GM21381 (cell line): ENCODE measurements around the gene SYNGR4.

Experiments
- ATAC-seq: cut with Tn5 transposase; IDR thresholded peaks from one replicate; pipeline ENCODE4 v1.9.1; 2021; ENCODE audit warnings: mild to moderate bottlenecking, moderate library complexity; ENCODE audit not compliant: unreplicated experiment

Gene SYNGR4

DNA sequence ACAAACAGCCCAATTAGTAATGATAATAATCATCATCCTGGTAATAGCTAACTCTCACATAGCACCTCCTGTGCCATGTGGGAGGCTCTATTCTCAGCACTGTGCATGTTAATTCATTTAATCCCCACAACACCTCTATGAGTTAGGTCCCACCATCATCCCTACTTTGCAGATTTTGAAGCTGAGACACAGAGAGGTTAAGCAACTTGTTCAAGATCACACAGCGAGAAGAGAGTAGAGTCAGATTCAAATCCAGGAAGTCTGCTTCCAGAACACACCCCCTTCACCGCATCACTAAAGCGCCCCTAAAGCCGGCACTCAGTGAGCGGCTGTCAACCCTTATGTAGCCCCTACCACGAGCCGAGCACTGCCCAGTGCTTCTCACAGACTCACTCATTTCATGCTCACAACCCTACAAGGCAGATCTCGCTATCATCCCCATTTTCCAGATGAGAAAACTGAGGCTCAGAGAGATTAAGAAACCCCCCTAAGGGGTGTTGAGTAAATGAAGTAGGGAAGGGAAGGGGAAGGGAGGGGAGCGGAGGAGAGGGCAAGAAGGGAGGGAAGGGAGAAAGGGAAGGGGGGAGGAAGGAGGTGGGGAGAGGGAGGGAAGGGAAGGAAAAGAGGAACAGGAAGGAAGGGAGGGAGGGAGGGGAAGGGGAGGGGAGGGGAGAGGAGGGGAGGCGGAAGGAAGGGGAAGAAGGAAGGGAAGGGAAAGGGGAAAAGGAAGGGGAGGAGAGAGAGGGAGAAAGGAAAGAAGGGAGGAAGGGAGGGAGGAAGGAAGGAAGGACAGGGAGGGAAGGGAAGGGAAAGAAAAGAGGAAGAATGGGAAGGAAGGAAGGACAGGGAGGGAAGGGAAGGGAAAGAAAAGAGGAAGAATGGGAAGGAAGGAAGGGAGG is 22.4 kb upstream of the SYNGR4 start:
- no peak for ATAC-seq

DNA sequence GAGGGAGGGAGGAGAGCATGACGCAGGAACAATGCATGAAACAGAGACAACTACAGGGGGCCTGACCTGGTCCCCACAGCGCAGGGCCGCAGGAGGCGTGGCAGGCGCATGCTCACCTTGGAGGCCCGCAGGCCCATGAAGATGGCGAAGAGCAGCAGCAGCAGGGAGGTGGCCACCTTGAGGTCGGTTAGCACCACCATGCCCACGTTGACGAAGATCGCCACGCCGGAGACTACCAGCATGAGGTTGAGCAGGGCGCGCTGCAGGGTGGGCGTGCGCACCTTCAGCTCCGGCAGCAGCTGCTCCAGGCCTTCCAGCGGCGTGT is 21.8 kb upstream of the SYNGR4 start:
- no peak for ATAC-seq

DNA sequence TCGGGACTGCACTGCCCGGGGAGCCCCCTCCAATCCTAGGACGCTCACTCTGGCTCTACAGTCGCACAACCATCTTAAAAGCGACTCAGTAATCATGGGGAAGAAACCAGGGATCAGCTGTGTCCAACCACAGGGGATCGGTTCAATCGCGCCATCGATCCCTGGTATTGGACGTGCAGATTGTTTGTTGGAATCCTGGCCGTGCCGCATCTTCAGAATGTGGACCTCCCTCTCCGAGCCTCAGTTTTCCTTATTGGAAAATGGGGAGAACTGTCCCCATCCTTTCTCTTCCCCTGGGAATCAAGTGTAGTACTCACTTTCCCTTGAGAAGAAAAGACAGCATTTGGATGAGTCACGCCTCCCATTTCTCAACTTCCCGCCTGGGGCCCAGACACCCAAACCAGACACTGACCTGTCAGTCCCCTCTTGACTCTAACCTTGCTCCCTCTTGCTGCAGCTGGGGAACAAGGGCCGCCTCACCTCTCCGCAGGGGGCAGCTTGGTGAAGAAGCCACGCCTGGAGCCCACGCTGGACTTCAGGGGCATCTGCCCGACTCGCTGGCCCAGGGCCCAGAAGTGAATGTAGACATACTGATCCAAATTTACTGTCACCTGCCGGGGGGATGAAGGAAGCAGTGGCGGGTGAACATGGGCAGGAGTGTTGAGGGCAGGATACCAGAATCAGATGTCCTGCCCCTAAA is 21.2 kb upstream of the SYNGR4 start:
- no peak for ATAC-seq

DNA sequence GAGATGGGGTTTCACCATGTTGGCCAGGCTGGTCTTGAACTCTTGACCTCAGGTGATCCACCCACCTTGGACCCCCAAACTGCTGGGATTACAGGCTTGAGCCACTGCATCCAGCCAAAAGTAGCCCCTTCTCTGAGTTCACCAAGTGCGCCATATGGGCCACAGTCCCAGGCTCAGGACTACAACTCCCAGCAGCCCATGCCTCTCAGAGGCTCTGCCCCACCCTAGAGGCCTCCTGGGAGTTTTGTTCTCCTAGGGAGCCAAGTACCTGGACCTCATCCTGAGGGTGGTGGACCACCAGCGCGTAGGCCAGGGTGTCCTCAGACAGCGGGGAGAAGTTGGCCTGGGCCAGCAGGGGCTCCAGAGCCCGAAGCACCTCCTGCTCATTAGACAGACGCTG is 19.3 kb upstream of the SYNGR4 start:
- no peak for ATAC-seq

DNA sequence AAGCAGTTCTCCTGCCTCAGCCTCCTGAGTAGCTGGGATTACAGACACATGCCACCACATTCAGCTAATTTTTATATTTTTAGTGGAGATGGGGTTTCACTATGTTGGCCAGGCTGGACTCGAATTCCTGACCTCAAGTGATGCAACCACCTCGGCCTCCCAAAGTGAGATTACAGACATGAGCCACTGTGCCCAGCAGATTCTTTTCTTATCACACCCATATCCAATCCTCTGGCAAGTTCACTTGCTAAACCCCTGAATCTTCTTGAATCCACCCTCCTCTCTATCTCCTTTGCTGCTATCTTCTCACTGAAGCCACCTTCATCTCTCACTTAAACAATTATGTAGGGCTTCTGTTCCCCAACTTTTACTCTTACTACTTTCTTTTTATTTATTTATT is 18.0 kb upstream of the SYNGR4 start:
- no peak for ATAC-seq

DNA sequence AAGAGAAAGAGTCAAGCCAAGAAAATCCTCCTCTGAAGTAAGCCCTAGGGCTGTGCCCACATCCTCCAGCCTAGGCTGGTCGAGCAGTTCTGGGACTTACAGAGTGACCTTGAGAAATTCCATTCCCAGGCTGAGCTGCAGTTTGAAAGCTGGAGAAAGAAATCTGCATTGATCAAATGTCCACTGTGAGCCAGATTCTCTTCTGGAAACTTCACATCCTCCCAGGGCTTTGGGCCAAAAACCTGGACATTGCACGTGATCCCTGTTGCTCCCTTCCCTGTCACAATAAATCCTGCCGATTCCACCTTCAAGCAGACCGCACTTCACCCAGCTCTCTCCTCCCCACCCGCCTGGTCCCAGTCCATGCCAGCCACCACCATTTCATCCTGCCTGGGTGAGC is 16.1 kb upstream of the SYNGR4 start:
- ATAC-seq, result no peak

DNA sequence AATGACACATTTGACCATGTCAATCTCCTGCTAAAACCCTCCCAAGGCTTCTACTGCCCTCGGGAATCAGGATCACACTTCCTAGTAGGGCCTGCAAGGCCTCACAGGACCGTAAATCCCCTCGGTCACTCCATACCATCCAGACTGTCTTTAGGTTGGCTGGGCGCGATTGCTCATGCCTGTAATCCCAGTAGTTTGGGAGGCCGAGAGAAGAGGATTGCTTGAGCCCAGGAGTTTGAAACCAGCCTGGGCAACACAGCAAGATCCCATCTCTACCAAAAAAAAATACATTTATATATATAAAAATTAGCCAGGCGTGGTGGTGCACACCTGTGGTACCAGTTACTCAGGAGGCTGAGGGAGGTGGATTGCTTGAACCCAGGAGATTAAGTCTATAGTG is 15.4 kb upstream of the SYNGR4 start:
- no peak for ATAC-seq

DNA sequence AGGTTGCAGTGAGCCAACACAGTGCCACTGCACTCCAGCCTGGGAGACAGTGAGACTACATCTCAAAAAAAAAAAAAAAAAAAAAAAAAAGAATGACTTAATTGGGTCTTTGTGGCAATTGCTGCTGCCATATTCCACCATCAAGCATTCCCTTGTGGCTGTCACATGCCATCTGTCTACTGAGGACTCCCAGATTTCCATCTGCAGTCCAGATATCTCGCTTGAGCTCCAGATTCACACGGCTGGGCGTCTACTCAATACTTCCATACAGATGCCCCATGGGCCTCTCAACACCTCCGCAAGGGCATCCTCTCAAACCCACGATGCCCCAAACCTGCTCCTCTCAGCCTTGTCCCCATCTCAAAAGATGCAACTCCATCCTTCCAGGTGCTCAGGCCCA is 13.3 kb upstream of the SYNGR4 start:
- no peak for ATAC-seq

DNA sequence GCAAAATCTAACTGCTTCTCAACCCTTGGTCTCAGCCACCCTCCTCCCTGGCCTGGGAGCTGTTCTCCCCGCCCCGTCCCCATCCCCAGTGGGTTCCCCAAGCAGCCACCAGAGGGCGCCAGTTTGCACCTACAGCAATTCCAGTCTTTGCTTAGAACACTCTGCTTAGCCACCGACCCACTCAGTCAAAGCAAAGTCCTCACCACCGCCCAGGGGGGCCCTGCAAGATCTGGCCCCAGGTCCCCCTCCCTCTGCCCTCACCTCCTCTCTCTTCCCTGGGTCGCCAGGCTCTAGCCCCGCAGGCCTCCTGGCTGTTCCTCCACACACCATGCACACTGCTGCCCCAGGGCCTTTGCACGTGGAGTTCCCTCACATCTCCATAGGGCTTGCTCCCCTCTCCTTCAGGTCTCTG is 12.8 kb upstream of the SYNGR4 start:
- ATAC-seq, result no peak

DNA sequence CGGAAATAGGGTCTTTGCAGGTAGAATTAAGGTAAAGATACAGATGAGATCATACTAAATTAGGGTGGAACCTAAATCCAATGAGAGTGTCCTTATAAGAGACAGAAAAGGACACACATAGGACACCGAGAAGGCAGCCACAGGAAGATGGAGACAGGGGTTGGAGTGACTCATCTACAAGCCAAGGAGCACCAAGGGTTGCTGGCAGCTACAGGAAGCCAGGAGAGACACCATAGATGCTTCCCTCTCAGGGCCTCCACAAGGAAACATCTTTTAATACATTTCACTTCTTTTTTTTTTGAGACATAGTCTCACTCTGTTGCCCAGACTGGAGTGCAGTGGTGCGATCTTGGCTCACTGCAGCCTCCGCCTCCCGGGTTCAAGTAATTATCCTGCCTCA is 10.5 kb upstream of the SYNGR4 start:
- no peak for ATAC-seq

DNA sequence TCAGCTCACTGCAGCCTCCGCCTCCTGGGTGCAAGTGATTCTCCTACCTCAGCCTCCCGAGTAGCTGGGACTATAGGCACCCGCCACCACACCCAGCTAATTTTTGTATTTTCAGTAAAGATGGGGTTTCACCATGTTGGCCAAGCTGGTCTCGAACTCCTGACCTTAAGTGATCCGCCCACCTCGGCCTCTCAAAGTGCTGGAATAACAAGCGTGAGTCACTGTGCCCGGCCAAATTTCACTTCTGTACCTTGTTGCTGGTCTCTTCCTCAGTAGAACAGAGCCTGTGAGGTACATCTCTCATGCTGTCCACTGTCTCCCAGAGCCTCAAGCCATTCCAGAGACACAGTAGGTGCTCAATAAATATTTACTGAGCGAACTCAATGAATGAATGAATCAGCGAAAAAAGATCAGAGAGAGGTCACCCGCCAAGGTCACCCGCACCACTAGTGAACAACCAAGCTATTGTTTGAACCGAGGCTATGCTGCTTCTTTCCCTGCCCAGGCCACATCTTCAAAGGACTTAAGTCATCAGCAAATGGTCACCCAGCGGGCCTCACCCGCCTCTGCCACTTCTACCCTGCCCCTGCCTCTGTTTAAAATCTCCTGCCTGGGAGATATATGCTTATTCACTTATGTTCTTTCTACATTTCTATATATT is 9.7 kb upstream of the SYNGR4 start:
- no peak for ATAC-seq

DNA sequence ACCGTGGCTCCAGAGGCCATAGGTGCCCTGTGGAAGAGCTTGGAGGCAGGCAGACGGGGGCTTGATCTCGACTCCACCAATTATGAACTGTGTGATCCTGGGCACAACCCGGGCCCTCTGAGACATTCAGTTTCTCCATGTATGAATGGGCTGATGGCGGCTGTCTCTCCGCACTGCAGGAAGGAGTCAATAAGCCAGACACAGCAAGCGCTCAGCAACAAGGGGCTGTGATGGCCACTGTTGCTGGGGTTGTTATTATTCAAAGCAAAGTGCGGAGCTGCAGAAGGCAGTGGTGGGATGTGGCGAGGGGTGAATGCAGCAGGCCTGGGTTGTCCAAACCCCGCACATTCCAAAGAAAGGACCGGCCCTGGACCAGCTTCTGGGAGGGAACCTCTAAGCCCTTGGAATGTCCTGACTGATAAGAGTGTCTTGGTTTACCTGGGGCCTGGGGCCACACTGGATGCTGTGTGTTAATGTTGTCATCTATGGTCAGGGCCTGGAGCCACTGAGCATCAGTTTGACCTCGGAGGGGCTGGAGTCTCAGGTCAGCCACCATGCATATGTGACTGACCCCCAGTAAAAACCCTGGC is 8.7 kb upstream of the SYNGR4 start:
- no peak for ATAC-seq

DNA sequence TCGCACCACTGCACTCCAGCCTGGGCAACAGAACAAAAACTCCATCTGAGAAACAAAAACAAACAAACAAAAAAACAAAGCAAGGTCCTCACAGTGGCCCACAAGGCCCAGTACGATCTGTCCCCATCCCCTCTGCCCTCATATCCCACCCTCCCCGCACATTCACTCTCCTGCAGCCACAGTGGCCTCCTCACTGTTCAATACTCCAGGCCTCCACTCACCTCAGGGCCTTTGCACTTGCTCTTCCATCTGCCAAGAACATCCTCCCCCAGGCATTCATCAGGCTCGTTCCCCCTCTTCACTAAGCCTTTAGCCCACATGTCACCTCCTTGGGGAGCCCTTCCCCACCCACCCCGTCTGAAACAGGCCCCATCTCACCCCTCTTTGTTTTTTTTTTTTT is 5.0 kb upstream of the SYNGR4 start:
- no peak for ATAC-seq

DNA sequence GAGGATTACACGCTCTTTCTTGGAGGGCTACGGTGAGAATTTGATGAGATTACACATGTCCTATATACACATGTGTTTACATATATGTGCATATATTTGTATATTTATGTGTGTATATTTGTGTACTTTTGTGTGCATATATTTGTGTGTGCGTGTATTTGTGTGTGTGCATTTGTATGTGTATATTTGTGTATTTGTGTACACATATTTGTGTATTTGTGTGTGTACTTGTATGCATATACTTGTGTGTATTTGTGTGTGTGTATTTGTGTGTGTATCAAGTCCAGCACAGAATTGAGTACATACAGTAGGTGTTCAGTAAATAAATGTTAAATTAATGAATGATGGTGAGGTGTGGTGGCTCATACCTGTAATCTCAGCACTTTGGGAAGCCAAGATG is 2.3 kb upstream of the SYNGR4 start:
- no peak for ATAC-seq

DNA sequence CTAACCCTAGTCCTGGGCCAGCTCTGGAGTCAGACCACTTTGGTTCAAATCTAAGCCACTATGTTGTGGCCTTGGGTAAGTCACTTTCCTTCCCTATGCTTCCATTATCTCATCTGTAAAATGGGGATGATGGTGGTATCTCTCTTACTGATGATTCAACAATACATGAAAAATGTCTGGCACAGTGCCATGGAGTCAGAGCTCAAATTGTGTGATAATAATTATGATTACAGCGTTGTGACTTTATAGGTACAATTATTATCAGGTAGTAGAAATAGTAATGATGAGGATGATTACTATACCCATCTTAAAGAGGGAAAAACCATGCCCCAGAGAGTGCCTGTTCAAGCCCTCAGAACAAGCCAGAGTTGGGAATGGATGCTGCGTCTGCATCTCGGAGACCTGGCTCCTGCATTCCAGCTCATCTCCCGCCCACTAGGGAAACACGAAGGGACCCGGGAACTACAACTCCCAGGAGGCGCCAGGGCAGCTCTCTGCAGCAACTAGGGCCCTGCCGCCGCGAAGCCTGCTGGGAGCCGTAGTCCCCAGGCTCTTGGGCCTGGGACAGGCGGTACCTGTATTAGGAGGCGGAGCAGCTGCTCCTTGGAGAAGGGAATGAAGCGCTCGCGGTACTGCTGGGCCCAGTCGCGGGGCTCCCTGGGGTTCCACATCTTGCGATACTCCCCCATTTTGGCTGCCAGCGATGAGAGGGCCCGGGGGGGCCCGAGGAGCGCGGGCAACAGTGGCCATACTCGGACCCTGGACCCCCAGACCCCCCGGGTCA is 1.3 kb upstream of the SYNGR4 start:
- peak; percentile 57 for ATAC-seq

DNA sequence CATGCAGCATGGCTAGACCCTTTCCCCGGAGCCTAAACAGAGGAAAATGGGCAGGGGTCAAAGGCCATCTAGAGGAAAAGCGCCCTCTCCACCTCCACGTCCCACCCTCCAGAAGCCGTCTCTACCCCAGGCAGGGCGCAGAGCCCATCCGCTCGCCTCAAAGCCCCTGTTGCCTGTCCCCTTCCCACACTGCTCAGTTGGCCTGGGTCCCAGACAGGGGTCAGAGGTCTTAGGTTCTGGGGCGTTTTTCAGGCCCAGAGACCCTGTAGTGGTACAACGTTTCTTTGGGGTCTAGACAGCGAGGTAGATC is 712 bp upstream of the SYNGR4 start:
- ATAC-seq, result peak; percentile 5

DNA sequence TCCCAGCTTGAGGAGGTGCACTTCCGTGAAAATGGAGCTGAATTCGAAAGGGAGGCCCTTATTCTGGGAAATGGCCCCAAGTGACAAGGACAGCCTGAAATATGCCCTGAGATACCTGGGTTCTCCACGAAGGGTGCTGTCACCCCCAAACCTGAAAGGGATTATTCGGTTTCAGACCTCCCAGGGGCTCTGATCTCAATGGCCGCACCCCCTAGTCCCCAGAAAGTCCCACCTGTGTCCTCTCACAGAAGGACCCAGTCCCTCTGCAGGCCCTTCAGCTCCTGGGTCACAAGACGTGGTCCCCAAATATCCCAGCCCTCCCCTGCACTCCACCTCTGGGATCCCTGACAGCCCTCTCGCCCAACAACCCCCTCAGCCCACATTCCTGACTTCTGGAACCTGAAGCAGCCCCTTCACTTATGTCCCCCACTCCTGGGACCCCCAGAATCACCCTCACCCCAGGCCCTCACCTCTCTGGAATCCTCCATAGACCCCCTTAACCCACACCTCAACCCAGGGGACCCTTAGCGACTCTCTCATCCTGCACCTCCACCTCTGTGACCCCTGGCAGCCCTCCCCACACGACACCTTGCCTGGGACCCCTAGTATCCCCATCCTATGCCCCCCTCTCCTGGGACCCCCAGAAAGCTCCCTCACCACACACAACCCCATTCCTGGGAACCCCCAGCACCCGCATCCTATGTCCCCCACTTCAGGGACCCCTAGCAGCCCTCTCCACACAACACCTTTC is 606 bp downstream of the SYNGR4 start:
- no peak for ATAC-seq

DNA sequence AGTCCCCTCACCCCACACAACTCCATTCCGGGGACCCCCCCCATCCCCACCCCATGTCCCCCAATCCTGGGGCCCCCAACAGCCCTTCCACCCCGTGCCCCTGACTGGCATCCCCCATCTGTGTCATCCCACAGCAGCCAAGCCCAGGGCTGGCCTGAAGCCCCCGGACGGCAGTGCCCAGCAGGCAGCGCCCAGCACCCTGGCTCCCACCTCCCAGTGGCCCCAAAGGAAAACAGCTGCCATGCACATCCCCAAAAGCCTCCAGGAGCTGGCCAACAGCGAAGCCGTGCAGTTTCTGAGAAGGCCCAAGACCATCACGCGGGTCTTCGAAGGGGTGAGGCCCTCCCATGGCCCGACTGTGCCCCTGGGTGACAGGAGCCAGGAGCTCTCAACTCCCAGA is 1.4 kb downstream of the SYNGR4 start:
- ATAC-seq, result no peak

DNA sequence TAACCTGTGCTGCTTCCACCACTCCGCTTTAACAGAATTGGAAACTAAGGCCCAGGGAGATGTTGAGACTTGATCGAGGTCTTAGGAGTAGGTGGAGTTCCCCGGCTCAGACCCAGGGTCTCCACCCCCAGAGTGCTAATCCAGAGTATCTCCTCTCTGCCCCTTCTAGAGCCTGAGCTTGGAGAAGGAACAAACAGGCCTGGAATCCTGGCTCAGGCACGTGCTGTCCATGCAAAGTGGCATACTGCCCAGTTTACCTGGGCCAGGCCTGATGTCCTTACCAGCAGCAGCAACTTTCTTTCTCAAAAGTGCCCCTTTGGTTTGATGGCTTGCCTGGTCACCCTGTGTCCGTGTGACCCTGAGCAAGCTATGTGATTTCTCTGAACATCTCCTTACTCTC is 3.7 kb downstream of the SYNGR4 start:
- no peak for ATAC-seq

DNA sequence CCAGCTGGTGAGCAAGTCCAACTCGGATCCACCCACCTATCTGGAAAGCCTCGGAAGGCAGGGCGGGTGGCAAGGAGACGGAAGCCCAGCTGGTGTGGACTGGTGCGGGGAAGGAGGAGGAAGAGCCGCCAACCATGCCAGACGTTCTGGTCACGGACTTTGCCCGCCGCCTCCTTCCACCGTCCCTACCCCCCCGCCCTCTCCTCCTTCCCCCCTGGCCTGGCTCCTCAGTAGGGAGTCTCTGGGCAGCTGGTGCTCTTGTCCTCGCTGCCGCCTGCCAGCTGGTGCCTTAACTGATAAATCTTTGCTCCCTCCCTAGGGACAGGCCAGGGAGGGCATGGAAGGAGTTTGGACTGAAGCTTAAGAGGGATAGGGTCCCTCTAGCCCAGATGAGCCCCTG is 4.8 kb downstream of the SYNGR4 start:
- ATAC-seq, result no peak
